WTC11 (cell line): ENCODE data around the gene HAPLN3. TPM values are rescaled to one million over a fixed set of nuclear protein-coding genes. Genes with fewer than 3 reads are reported as not detected.

Experiments
- ATAC-seq: fragments of 200-7000 bp; cut with Tn5 transposase; 2 replicates; pipeline ENCODE4 v1.10.0; 2021; ENCODE audit warnings: mild to moderate bottlenecking, moderate library complexity
- CTCF ChIA-PET: fragments of 300-600 bp; sonication (Branson Sonifier 250); formaldehyde crosslinking; loops from one replicate; lab custom pipeline; 2021; ENCODE audit warnings: antibody characterized with exemption; lab: Charles Lee
- POLR2A ChIA-PET: fragments of 350-600 bp; sonication (Branson Sonifier 250); formaldehyde crosslinking; loops from one replicate; lab custom pipeline; 2021; ENCODE audit warnings: antibody characterized with exemption; lab: Charles Lee
- DNase-seq: peaks from one replicate; pipeline ENCODE4 v3.0.0; 2021; ENCODE audit warnings: low spot score
- H3K27ac Mint-ChIP-seq: 2 replicates; pipeline ENCODE4 v1.8.0; 2021; ENCODE audit warnings: mixed read lengths
- H3K27me3 Mint-ChIP-seq: 2 replicates; pipeline ENCODE4 v1.8.0; 2021; ENCODE audit warnings: low read depth, mild to moderate bottlenecking, moderate library complexity, mixed read lengths
- H3K36me3 Mint-ChIP-seq: 2 replicates; pipeline ENCODE4 v1.8.0; 2021; ENCODE audit warnings: mixed read lengths
- H3K4me1 Mint-ChIP-seq: 2 replicates; pipeline ENCODE4 v1.8.0; 2022; ENCODE audit warnings: mixed read lengths
- H3K4me3 Mint-ChIP-seq: 2 replicates; pipeline ENCODE4 v1.8.0; 2021; ENCODE audit warnings: mild to moderate bottlenecking, moderate library complexity, mixed read lengths
- H3K9me3 Mint-ChIP-seq: 2 replicates; pipeline ENCODE4 v1.8.0; 2021; ENCODE audit warnings: mixed read lengths
- ATF1 ChIP-seq: sonication (generic); formaldehyde crosslinking; IDR thresholded peaks from 2 replicates; pipeline ENCODE4 v1.8.1; 2023; ENCODE audit warnings: mild to moderate bottlenecking, moderate library complexity, missing genetic modification reagents
- FOXP1 ChIP-seq: sonication (generic); formaldehyde crosslinking; IDR thresholded peaks from 2 replicates; pipeline ENCODE4 v1.8.0; 2022; ENCODE audit warnings: missing genetic modification reagents, mild to moderate bottlenecking, moderate library complexity, borderline replicate concordance
- NR3C1 ChIP-seq: sonication (generic); formaldehyde crosslinking; conservative IDR thresholded peaks from 2 replicates; pipeline ENCODE4 v1.8.1; 2023; ENCODE audit warnings: low read depth, mild to moderate bottlenecking, missing genetic modification reagents
- SMAD4 ChIP-seq: sonication (generic); formaldehyde crosslinking; IDR thresholded peaks from 2 replicates; pipeline ENCODE4 v1.8.0; 2022; ENCODE audit warnings: mild to moderate bottlenecking, missing genetic modification reagents
- TEAD4 ChIP-seq: sonication (generic); formaldehyde crosslinking; IDR thresholded peaks from 2 replicates; pipeline ENCODE4 v1.8.0; 2022; ENCODE audit warnings: mild to moderate bottlenecking, missing genetic modification reagents
- ZNF138 ChIP-seq: sonication (generic); formaldehyde crosslinking; conservative IDR thresholded peaks from 2 replicates; pipeline ENCODE4 v1.8.1; 2022; ENCODE audit warnings: mild to moderate bottlenecking, moderate library complexity, missing genetic modification reagents
- ZNF219 ChIP-seq: sonication (generic); formaldehyde crosslinking; IDR thresholded peaks from 2 replicates; pipeline ENCODE4 v1.8.0; 2023; ENCODE audit warnings: missing genetic modification reagents, mild to moderate bottlenecking, borderline replicate concordance
- ZNF423 ChIP-seq: fragments of 250-450 bp; sonication (Bioruptor Pico); IDR thresholded peaks from 2 replicates; pipeline ENCODE4 v2.1.2; 2022; ENCODE audit warnings: mild to moderate bottlenecking, moderate library complexity
- total RNA-seq: library from RNA; stranded (reverse); gene quantifications from 3 replicates; pipeline ENCODE4 v1.2.3, GENCODE V29; 2021
- TF ChIP-seq, protein P1 (sequence below): sonication (generic); formaldehyde crosslinking; IDR thresholded peaks from 2 replicates; pipeline ENCODE4 v1.8.1; 2022; ENCODE audit warnings: low read depth, missing genetic modification reagents, borderline replicate concordance
- TF ChIP-seq, protein P2 (sequence below): sonication (generic); formaldehyde crosslinking; IDR thresholded peaks from 2 replicates; pipeline ENCODE4 v1.8.1; 2022; ENCODE audit warnings: mild to moderate bottlenecking, missing genetic modification reagents, moderate library complexity, borderline replicate concordance
- TF ChIP-seq, protein P3 (sequence below): sonication (generic); formaldehyde crosslinking; IDR thresholded peaks from 2 replicates; pipeline ENCODE4 v1.8.0; 2023; ENCODE audit warnings: missing genetic modification reagents
- TF ChIP-seq, protein P4 (sequence below): fragments of 250-450 bp; sonication (Bioruptor Pico); IDR thresholded peaks from 2 replicates; pipeline ENCODE4 v1.9.0; 2021; ENCODE audit warnings: mild to moderate bottlenecking, borderline replicate concordance
- TF ChIP-seq, protein P5 (sequence below): fragments of 200-600 bp; IDR thresholded peaks from 2 replicates; pipeline ENCODE4 v1.8.0; 2022; ENCODE audit warnings: antibody characterized with exemption

Gene HAPLN3
- total RNA-seq, 1 experiment from 2014 or later: 50.6 TPM

DNA sequence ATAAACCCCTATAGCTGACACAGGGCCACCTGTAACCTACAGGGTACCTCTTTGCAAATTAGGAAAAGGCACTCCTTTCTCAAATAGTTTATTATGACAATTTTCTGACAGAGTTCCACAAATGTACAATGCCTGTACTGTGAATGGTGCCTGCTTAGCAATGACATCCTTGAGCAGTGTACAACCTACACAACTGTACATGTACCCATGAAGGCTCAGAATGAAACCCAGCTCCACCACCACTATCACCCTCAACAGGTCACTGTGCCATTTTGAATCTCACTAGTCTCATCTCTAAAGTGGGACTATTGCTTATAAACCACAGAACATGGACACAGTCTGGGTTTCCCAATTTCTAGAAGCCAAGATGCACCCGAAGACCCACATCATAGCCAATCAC lies 10.8 kb upstream of the HAPLN3 start (continued):
- no peak for TF ChIP-seq ZNF138

DNA sequence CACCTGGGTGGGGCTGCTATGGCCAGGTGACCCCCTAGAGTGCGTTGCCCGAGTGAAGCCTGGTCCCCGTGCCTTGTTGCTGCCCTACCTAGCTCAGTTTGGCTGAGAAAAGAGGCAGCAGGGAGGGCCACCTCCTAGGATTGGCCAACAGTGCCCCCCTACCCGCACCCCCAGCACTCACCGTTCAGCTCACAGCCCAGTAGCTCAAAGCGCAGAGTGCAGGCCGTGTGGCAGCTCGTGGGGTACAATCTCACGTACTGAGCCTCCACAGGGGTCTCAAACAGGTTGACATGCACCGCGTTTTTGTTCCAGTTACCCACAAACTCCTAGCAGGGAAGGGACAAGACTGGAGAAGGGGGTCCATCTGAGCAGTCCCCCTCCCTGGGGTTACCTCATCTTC lies 10.2 kb upstream of the HAPLN3 start:
- DNase-seq (no peak), ATAC-seq (no peak)
- CTCF ChIA-PET: interaction anchor here (0.8 to 8.6 kb wide), 34 partner anchors 9 to 338 kb away, joined by 3 to 226 read pairs (median 6); partner anchors contain the start of genes ABHD2, FANCI, HAPLN3 and MFGE8
- H3K4me3 Mint-ChIP-seq: no peak overlapping the region
- POLR2A ChIA-PET: interaction anchor here (0.6 to 1.7 kb wide), 8 partner anchors 11 to 98 kb away, joined by 3 to 7 read pairs (median 4); partner anchors contain the start of gene HAPLN3
- no peaks in the 10 kb centered on the region; the same call in 1 of the 2 replicates for H3K27me3 Mint-ChIP-seq
- no peak for TF ChIP-seq ZNF219 (CRISPR knock-in tag)
- TF ChIP-seq, protein P1, sequence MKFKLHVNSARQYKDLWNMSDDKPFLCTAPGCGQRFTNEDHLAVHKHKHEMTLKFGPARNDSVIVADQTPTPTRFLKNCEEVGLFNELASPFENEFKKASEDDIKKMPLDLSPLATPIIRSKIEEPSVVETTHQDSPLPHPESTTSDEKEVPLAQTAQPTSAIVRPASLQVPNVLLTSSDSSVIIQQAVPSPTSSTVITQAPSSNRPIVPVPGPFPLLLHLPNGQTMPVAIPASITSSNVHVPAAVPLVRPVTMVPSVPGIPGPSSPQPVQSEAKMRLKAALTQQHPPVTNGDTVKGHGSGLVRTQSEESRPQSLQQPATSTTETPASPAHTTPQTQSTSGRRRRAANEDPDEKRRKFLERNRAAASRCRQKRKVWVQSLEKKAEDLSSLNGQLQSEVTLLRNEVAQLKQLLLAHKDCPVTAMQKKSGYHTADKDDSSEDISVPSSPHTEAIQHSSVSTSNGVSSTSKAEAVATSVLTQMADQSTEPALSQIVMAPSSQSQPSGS: no peak
- TF ChIP-seq, protein P2, sequence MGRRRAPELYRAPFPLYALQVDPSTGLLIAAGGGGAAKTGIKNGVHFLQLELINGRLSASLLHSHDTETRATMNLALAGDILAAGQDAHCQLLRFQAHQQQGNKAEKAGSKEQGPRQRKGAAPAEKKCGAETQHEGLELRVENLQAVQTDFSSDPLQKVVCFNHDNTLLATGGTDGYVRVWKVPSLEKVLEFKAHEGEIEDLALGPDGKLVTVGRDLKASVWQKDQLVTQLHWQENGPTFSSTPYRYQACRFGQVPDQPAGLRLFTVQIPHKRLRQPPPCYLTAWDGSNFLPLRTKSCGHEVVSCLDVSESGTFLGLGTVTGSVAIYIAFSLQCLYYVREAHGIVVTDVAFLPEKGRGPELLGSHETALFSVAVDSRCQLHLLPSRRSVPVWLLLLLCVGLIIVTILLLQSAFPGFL (CRISPR knock-in tag): no peak
- TF ChIP-seq TEAD4: no peak
- no peak for TF ChIP-seq ATF1 (CRISPR knock-in tag)
- TF ChIP-seq SMAD4: no peak
- no peak for TF ChIP-seq NR3C1
- no peak for TF ChIP-seq ZNF138
- TF ChIP-seq, protein P3, sequence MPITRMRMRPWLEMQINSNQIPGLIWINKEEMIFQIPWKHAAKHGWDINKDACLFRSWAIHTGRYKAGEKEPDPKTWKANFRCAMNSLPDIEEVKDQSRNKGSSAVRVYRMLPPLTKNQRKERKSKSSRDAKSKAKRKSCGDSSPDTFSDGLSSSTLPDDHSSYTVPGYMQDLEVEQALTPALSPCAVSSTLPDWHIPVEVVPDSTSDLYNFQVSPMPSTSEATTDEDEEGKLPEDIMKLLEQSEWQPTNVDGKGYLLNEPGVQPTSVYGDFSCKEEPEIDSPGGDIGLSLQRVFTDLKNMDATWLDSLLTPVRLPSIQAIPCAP (CRISPR knock-in tag): no peak
- no peak for TF ChIP-seq FOXP1 (CRISPR knock-in tag)
- TF ChIP-seq, protein P4, sequence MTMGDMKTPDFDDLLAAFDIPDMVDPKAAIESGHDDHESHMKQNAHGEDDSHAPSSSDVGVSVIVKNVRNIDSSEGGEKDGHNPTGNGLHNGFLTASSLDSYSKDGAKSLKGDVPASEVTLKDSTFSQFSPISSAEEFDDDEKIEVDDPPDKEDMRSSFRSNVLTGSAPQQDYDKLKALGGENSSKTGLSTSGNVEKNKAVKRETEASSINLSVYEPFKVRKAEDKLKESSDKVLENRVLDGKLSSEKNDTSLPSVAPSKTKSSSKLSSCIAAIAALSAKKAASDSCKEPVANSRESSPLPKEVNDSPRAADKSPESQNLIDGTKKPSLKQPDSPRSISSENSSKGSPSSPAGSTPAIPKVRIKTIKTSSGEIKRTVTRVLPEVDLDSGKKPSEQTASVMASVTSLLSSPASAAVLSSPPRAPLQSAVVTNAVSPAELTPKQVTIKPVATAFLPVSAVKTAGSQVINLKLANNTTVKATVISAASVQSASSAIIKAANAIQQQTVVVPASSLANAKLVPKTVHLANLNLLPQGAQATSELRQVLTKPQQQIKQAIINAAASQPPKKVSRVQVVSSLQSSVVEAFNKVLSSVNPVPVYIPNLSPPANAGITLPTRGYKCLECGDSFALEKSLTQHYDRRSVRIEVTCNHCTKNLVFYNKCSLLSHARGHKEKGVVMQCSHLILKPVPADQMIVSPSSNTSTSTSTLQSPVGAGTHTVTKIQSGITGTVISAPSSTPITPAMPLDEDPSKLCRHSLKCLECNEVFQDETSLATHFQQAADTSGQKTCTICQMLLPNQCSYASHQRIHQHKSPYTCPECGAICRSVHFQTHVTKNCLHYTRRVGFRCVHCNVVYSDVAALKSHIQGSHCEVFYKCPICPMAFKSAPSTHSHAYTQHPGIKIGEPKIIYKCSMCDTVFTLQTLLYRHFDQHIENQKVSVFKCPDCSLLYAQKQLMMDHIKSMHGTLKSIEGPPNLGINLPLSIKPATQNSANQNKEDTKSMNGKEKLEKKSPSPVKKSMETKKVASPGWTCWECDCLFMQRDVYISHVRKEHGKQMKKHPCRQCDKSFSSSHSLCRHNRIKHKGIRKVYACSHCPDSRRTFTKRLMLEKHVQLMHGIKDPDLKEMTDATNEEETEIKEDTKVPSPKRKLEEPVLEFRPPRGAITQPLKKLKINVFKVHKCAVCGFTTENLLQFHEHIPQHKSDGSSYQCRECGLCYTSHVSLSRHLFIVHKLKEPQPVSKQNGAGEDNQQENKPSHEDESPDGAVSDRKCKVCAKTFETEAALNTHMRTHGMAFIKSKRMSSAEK (CRISPR knock-in tag): no peak
- H3K36me3 Mint-ChIP-seq: peaks cover 97% of the 10 kb centered on the region
- H3K4me1 Mint-ChIP-seq: peaks cover 69% of the 10 kb centered on the region
- peak overlapping the region; percentile 74; the same call in 1 of the 2 replicates for H3K27ac Mint-ChIP-seq
- no peaks in the 10 kb centered on the region for H3K9me3 Mint-ChIP-seq

DNA sequence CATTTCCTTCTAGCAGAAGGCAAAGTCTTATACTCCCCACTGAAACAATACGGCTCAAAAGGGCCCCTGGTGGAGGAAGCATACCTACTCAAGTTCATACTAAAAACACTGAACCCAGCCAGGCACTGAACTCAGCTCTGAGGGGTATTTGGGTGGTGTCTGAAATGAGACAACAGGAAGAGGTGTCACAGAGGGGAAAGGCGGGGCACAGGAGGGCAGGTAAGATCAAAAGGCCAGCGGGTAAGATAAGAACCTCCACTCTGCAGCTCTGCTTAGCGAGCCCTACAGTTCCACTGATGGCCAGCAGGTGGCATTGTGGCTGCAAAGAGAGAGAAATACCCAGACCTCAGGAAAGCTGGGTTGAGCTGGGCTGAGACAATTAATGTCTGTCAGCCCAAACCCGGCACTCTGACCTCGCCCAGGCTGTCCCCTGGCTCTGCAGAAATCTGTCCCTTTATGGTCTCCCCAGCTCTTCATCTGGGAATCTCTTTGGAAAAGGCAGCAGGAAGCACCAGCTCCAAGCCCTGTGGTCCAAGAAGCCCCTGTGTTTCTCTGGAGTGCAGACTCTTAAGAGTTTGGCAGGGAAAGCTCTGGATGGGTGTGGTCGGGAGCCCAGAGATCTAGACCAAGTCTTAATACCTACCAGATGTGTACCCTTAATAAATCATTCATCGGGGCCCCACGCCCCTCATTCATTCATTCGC lies 9.4 kb upstream of the HAPLN3 start:
- ChIA-PET POLR2A (interaction anchor here (0.6 to 1.7 kb wide), 9 partner anchors 9 to 149 kb away, joined by 3 to 7 read pairs (median 4); partner anchors contain the start of genes HAPLN3 and MFGE8), CTCF (interaction anchor here (0.6 to 8.6 kb wide), 51 partner anchors 9 to 1017 kb away, joined by 3 to 226 read pairs (median 5); partner anchors contain the start of genes ABHD2, FANCI, HAPLN3 and MFGE8)
- ATAC-seq: peak; percentile 91
- Mint-ChIP-seq H3K4me1 (peaks cover 64% of the 10 kb centered on the region), H3K27ac (peak overlapping the region; percentile 39; the same call in 1 of the 2 replicates), H3K4me3 (no peak overlapping the region), H3K9me3 (no peaks in the 10 kb centered on the region), H3K27me3 (no peaks in the 10 kb centered on the region; the same call in 1 of the 2 replicates), H3K36me3 (peaks cover 95% of the 10 kb centered on the region)
- TF ChIP-seq, protein P5, sequence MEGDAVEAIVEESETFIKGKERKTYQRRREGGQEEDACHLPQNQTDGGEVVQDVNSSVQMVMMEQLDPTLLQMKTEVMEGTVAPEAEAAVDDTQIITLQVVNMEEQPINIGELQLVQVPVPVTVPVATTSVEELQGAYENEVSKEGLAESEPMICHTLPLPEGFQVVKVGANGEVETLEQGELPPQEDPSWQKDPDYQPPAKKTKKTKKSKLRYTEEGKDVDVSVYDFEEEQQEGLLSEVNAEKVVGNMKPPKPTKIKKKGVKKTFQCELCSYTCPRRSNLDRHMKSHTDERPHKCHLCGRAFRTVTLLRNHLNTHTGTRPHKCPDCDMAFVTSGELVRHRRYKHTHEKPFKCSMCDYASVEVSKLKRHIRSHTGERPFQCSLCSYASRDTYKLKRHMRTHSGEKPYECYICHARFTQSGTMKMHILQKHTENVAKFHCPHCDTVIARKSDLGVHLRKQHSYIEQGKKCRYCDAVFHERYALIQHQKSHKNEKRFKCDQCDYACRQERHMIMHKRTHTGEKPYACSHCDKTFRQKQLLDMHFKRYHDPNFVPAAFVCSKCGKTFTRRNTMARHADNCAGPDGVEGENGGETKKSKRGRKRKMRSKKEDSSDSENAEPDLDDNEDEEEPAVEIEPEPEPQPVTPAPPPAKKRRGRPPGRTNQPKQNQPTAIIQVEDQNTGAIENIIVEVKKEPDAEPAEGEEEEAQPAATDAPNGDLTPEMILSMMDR: peak; percentile 99
- TF ChIP-seq ZNF423 (CRISPR knock-in tag): no peak
- DNase-seq: peak; percentile 94
